HG02884 (cell line): ENCODE data around the gene MFSD6.
A peak's percentile ranks its signal among the peaks of the same experiment; 100 is the strongest.

Source experiments
- ATAC-seq: cut with Tn5 transposase; IDR thresholded peaks from one replicate; pipeline ENCODE4 v1.9.1; 2021; ENCODE audit warnings: mild to moderate bottlenecking, moderate library complexity; ENCODE audit not compliant: unreplicated experiment

Gene MFSD6

DNA sequence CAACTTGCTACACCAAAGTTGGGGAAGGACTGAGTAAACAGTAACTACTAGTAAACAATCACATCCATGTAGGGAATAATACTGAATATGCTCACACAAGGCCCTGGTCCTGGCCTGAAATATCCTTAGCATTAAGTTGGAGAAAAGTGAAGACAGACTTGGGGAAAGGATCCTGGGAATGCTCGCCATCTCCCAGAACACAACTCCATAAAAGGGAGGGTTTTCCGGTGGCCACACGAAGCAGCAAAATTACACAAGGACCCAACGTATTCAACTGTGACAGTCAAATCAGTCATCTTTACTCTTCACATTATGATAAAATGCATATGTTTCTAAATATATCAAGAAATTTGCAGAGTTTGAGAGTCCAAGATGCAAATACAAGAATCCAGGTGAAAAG, 119.1 kb downstream of the MFSD6 start:
- ATAC-seq = no peak

DNA sequence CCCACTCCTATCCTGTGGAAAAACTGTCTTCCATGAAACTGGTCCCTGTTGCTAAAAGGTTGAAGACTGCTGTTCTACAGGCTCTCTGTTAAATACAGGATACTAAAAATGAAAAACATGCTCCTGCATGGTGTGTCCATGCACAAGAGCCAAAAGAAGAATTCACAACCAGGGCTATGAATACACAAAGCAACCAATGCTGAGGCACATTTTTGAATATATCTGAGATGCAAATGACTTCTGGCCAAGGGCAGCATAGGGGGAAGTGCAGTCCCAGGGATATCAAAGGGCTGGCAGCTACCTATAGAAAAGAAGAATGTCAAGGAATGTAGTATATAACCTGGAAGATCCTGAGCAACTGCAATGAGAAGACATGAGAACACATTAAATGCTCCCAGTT, 119.8 kb downstream of the MFSD6 start:
- ATAC-seq = no peak

DNA sequence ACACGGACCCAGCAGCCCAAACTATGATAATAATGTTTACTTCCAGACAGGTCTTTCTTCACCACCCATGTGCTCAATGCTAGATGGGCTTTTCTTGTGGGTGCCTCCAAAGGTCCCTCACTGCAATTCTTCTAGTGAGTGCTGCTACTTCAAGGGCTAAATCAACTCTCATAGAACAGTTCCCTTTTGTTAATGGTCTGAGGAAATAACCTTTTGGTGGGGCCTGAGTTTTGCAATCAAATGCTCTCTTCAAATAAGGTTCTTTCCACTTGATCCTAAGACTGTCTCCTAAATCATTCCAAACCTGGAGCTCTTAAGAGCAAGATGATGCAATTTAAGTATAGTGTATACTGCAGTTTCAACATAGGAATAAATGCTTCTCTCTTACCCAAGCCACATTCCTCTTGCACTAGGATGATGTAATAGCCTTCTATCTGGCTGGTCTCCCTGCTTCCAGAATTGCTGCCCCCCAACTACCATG, 120.4 kb downstream of the MFSD6 start:
- ATAC-seq = no peak

DNA sequence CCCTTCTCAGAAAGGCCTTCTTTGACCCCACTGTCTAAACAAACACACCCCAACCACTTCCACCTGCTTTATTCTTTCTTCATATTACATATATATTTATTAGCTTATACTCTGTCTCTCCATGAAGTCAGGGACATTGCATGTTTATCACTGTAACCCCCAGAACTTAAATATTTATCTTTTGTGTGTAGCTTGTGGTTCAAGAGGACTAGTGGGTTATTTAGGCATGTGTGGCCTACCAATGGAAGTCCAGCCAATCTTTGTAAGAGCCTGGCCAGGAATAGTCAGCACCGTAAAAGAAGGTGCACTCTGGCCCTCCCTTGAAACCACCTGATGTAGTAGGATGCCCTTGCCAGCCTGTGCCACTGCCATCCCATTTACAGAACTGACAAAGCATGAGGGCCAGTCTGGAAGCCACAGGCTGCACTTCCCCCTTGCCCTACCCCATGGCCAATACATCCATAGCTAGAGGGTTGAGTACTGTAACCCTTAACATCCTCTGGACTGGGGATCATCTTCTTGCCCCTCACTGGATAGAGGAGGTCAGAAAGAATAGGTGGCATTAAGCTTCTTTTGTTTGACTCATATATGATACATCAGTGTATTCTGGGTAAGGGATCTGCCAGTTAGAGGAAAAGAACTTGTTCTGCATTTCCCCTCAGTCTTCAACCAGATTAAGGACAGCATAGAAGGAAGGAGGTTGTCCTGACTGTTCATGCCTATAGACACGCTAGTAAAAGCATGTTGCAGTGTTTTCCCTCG, 121.5 kb downstream of the MFSD6 start:
- ATAC-seq = no peak

DNA sequence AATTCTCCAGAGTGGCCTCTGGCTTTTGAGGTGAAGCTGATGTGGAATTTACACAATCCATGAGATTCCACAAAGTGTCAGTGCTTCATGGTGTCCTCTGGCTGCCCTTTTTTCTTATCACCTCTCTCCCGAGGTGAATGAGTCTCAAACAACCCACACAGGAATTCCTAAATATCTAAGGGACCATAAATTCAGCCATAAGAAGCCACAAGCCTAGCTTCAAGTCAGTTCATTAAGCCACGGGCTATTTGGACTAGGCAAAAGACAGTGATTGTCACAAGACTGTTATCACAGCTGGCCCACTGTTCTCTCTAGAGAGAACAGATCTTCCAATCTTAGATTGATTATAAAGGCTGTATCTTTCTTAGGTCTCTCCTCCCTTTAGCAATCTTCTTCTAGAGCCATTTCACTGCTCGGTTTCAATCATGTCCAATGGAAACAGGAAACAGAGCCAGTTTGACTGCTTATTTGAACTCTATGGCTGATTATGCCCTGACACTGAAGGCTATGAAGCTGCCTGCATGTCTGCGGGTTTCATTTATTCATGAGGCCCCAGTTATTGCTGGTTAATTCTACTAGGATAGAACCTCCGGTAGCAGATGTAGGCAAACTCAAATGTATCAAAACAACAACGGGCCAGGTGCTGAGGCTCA, 122.2 kb downstream of the MFSD6 start:
- no peak for ATAC-seq

DNA sequence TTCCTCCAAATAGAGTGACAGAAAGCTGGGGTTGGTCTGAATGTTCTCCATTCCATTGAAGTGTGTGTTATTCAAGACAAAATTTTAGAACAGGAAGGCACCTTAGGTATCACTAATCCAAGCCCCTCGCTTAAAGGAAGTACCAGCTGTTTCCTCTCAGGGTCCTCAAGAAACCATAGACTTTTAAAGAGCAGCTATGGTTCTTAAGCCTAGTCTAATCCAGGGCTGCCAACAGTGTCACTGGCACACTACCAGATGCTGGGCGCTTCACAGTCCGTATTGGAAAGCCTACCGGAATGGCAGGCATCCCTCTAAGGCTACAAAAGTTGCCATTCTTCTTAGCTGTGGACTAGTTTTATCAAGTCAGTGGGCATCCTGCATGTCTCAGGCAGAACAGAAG, 124.4 kb downstream of the MFSD6 start:
- ATAC-seq = no peak

DNA sequence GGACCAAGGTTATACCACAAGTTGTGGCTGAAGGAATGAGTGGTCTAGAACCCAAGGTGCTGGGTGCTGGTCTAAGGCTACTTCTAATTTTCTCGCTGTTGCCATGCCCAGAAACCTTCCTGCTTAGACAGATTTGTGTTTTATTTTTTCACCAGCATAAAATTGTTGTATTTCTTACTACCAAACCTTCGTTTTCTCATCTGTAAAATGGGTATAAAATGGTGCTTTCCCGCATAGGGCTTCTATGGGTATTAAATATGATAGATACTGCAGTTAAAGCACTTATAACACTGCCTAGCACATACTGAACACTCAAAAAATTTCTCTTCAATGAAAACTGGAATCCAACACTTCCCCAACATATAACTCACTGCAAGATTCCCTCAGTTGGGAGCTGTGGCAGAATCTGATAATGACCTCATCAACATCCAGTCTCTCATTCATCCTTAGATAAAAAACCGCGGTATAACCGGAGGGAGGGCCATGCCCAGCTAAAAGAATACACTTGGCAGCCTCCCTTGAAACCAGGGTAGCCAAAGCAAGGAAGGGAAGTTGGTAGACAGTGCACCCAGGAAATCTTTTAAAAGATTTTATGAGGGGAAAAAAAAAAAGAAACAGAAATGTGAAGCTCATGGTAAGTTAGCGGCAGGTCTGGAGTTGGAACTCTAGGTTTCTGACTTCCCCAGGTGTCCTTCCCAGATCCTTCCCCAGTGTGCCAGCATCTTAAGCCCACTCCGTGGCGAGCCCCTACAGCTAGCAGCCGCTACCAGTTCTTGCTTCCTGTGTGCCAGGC, 125.2 kb downstream of the MFSD6 start:
- ATAC-seq = no peak

DNA sequence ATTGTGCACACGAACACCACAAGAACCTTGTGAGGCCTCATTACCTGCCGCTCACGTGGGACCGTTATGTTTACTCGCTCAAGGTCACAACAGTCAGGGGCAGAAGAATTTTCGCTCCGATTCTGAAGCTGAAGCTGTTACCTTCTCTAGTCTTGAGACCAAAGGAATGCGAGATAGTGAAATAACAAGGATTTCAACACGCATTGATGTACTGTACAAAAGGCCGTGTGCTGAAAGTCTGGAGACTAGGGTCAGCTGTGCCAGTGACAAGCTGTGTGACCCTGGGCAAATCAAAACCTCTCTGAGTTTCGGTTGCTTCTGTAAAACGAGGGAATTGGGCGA, 125.8 kb downstream of the MFSD6 start:
- peak; percentile 19 for ATAC-seq

DNA sequence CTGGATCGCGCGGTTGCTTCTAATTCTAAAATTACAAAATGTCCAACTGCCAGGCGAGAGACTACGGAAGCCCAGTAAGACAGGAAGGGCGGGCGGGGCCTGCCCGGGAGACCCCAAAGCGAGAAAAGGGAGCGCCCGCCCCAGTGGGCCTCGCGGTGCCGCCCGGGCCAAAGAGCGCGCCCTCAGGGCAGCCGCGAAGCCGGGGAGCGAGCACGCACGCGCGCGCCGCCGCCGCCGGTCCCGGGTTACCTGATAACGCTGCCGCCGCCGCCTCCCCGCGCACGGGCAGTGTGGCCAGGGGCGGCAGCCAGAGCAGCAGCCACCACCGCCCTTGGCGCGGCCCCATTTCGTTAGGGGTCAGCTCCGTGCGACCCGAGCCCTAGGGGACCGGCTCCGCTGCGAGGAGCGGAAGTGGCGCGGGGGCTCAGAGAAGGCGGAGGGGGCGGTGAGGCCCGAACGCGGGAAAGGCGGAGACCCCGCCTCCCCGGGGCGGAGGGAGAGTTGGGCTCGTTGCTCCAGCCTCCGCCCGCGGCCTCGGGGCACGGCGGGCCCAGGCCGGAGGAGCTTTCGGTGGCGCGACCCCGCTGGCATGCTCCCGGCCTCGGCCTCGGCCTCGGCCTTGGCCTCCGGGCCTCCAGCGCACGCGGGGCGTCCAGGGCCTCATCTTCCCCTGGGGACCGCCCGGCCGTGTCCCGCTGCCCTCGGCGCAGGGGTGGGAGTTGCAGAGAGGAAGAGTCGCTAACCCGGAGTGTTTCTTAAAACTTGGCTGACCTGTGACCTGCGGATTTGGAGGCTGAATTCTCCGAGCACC, 126.4 kb downstream of the MFSD6 start, which contains the start of gene NEMP2:
NEMP2 (minus strand) TSS at position 413 of the 811 bp plus-strand sequence; CDS start at position 346, 67 bp downstream.
- ATAC-seq = peak; percentile 57

DNA sequence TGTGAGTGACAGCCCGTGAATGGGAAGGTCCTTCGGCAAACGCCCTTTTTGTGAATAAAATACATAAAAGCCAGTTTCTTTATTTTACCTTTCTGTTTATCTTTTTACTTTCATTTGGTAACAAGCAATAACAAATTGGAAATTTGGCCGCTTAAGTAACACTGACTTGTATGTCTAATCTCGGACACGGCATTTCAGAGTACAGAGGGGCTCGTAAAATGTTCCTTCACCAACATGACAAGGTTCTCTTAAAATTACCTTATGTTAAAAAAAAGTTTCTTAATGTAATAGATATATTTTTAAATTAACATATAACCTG, 126.9 kb downstream of the MFSD6 start:
- no peak for ATAC-seq

DNA sequence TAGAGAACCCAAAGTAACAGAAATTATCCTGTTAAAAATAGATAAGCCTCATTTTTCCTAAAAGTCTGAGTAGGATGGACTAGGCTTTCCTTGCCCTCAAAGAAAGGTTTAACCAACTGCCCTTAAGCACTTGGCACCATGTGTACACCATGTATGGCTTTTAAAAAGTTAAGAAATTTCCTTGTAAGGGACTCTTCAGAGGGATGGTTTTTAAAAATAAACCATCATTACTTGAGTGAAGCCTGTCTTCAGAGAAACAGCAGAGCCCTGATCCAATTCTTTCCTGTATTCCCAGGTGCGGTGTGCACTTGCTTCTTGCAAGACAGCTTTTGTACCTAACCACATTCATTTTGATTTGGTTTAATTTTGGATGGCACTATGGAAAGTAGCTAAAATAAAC, 127.4 kb downstream of the MFSD6 start:
- ATAC-seq = no peak

DNA sequence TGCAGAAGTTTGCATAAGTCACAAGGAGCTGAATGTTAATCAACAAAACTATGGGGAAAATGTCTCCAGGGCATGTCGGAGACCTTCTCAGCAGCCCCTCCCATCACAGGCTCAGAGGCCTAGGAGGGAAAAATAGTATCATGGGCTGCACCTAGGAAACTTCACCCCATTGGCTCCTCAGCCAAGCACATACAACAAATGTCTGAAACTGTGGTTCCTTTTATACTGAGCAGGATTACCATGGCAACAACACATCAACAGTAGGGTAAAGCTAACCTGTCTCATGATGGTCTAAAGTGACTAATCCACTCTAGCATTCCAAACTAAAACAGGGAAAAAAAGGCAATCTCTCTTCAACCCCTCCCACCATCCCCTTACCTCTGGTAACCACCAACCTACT, 129.6 kb downstream of the MFSD6 start:
- no peak for ATAC-seq

DNA sequence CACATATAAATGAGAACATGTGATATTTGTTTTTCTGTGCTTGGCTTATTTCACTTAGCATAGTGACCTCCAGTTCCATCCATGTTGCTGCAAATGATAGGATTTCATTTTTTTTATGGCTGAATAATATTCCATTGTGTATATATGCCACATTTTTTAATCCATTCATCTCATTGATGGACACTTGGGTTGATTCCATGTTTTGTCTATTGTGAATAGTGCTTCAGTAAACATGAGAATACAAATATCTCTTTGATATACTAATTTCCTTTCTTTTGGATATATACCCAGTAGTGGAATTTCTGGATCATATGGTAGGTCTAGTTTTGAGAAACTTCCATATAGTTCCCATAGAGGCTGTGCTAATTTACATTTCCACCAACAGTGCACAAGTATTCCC, 130.0 kb downstream of the MFSD6 start:
- ATAC-seq = no peak

DNA sequence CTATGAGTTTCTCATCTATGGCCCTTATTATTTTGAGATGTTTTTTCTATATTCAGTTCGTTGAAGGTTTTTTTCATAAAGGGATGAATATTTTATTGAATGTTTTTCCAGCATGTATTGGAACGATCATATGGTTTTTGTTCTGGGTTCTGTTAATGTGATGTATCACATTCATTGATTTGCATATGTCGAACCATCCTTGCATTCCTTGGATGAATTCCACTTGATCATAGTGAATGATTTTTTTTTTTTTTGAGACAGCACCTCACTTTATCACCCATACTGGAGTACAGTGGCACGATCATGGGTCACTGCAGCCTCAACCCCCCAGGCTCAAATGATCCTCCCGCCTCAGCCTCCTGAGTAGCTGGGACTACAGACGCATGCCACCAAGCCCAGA, 131.9 kb downstream of the MFSD6 start:
- ATAC-seq = no peak

DNA sequence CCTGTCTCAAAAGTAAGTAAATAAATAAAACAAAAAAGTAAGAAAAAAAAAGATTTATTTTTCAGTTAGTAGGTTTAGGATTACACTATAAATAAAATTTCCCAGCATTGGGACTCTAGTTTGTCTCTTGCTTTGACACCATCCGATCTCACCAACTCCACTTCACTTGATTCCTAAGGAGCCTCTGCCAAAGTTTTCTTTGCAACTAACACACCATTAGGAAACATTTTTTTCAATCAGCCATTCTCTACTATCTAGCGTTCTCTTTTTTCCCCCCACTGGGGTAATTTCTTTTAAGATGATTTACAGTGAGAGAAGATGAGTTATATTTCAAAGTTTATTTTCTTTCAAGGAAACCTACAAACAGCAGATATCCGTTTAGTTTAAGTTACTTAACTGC, 136.9 kb downstream of the MFSD6 start:
- ATAC-seq = no peak

DNA sequence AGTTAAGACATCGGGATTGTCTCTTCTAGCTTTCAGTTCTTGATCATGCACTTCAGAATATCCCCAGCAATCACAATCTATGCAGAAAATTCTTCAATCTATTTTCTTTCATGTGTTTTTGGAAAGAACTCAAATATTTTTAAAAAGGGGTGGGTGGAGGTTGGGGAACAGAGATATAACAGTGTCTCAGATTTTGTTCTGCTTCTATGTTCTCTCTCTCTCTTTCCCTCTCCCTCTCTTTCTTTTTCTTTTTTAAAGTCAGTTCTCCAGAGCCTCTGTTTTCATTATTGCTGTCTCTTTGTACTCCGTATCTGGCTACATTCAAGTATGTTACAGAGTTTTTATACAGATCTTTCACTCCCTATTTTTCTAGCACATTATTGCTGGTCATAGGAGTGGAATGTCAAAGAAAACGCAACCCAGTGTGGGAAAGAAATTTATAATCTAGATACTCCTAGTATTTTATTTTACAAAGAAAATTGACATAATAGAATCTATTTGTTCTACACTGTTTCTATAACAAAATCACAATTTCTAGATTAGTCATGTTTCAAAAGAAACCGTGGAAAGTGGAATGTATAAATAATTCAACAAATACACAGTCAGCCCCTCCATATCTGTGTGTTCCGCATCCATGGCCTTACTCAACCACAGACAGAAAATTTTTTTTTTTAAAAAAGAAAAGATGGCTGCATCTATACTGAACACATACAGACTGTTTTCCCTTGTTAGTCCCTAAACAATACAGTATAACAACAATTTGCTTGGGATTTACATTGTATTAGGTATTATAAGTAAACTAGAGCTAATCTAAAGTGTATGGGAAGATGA, 137.6 kb downstream of the MFSD6 start:
- no peak for ATAC-seq

DNA sequence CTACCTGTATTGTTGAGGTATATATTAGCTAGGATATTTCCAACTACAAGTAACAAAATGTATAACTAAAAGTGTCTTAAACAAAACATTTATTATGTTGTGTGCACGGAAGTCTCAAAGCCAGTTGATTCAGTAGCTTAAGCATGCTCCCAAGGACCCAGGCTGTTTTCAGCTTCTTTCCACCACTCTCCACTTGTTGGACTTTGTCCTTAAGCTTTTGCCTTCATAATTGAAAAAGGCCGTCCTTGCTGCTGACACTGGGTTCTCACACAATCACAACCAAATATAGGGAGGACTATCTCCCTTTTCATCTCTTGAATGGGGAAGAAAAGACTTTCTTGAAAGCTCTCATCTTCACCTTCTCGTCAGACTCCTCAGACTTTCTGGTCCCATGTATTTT, 138.6 kb downstream of the MFSD6 start:
- ATAC-seq = no peak

DNA sequence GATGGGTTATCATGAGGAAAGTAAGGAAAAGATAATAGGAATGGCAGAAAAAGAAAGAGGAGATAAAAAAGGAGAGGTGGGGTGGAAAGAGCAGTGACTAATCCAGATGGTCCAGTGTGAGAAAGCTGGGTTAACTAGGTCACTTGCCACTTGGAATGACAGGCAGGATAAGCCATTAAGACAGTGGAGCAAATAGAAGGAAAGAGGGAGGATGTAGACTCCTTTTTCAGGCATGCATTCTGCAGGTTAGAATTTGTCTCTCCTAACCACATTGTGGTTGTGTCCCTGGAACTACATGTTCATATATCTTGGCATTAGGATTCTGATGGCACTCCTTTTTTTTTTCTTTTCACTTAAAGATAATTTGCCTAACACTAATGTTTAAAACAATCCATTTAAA, 139.7 kb downstream of the MFSD6 start:
- no peak for ATAC-seq

DNA sequence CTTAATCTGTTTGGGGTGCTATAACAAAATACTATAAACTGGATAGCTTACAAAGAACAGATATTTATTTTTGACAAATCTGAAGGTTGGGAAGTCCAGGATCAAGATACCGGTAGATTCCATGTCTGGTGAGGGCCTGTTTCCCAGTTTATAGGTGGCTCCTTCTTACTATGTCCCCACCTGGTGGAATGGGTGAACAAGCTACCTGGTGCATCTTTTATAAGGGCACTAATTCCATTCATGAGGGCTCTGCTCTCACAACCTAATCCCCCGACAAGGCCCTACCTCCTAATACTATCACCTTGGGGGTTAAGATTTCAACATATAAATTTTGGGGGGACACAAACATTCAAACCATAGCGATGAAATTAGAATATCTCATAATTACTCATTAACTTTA, 142.0 kb downstream of the MFSD6 start:
- no peak for ATAC-seq
